Effector memory CD4-positive, alpha-beta T cell (primary cell): ENCODE results near the gene FAM89B.
A peak's percentile ranks its signal among the peaks of the same experiment; 100 is the strongest.

Experiments
- DNase-seq, 3 donors: peaks; one replicate each; pipeline ENCODE4 v3.0.0-alpha.2; 2020
- H3K27ac ChIP-seq: 2 replicates; pipeline ENCODE4 v1.7.0; 2013; ENCODE audit warnings: mild to moderate bottlenecking, low read length, moderate library complexity; ENCODE audit not compliant: insufficient read depth, poor library complexity, severe bottlenecking
- H3K27me3 ChIP-seq: replicated peaks from 2 replicates; pipeline ENCODE4 v1.7.0; 2013; ENCODE audit warnings: mild to moderate bottlenecking, low read length; ENCODE audit not compliant: insufficient read depth, control insufficient read depth, poor library complexity, severe bottlenecking
- H3K36me3 ChIP-seq: 2 replicates; pipeline ENCODE4 v1.7.0; 2013; ENCODE audit warnings: mild to moderate bottlenecking, low read length, moderate library complexity; ENCODE audit not compliant: control insufficient read depth, insufficient read depth
- H3K4me1 ChIP-seq: 2 replicates; pipeline ENCODE4 v1.7.0; 2013; ENCODE audit warnings: low read length, mild to moderate bottlenecking; ENCODE audit not compliant: control insufficient read depth, insufficient read depth, poor library complexity, severe bottlenecking
- H3K4me3 ChIP-seq: 2 replicates; pipeline ENCODE4 v1.7.0; 2013; ENCODE audit warnings: low read length, low read depth, mild to moderate bottlenecking; ENCODE audit not compliant: insufficient read depth, poor library complexity, severe bottlenecking
- H3K9me3 ChIP-seq: 2 replicates; pipeline ENCODE4 v1.7.0; 2013; ENCODE audit warnings: mild to moderate bottlenecking, low read length, moderate library complexity; ENCODE audit not compliant: control insufficient read depth

Gene FAM89B

DNA sequence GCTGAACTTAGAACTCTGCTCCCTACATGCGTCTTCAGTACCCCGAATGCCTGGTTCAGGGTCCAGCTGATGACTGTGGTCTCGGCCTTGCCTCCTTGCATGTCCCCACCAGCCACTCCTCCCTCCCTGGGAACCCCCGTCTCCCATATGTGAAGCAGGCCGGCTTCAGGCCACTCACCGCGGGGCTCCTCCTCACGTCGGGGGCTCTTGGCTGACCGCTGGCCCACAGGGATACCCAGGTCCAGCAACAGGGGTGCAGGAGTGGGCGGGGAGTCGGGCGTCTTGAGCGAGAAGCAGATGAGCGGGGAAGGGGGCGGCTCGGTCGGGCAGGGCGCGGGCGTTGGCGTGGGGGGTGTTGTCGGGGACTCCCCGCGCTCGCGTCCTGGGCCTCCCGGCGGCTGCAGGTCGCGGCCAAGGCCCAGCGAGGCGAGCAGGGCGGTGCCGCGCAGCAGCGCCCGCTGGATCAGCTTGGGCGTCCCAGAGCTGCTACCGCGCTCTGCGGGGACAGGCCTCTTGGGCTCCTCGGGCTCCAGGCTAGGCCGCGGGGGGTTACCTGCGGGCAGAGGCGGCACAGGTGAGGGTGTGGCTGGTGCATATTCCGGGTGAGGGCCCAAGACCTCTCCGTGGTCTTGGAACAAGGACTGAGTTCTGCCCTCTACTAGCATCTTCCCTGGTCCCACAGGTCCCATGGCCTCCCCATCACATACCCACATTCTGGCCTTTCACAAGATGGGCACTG, 27.0 kb downstream of the FAM89B start:
- no peak overlapping the region for H3K4me3 ChIP-seq
- no peak for DNase-seq

DNA sequence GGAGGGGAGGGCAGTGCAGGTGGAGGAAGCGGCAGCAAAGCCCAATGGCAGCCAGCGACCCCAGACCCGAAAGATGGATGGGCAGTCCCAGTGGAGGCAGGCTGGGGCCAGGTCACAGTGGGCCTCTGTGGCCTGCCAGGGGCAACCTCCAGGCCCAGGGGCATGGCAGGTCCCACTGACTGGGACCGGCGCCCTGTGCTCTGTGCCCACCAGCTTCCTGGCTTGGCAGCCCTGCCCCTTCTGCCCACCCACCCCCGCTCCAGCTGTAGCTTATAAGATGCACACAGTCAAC, 27.6 kb downstream of the FAM89B start:
- Histone ChIP-seq H3K36me3 (peaks cover 41% of the 10 kb centered on the region), H3K27ac (no peak overlapping the region)

More for the DNA sequence above, 27.0 kb downstream of the FAM89B start:
- Histone ChIP-seq H3K9me3 (no peaks in the 10 kb centered on the region), H3K4me1 (peaks cover 13% of the 10 kb centered on the region), H3K27ac (no peak overlapping the region), H3K36me3 (peaks cover 37% of the 10 kb centered on the region), H3K27me3 (no peaks in the 10 kb centered on the region)

DNA sequence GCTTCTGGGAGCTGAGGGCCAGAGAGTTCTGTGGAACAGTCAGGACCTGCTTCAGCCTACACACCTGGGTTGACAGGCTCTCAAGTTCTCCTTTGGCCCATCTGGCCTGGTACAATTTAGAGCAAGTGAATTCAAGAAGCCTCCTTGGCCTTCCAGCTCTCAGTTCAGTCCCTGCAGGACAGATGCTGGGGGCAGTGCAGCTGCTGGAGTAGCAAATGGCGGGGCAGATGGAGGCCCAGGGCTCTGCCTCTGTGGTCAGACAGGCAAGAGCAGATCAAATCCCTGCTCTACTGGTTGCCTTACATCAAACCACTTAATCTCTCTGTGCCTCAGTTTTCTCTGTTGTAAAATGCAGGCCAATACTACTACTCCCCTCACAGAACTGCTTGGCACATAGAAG, 31.9 kb downstream of the FAM89B start:
- no peaks in the 10 kb centered on the region for H3K27me3 ChIP-seq
- no peaks in the 10 kb centered on the region for H3K9me3 ChIP-seq
- no peak overlapping the region for H3K4me3 ChIP-seq
- H3K4me1 ChIP-seq, result no peaks in the 10 kb centered on the region
- no peak for DNase-seq
- H3K36me3 ChIP-seq, result peaks cover 63% of the 10 kb centered on the region
- no peak overlapping the region for H3K27ac ChIP-seq

More for the DNA sequence above, 27.6 kb downstream of the FAM89B start:
- Histone ChIP-seq H3K27me3 (no peaks in the 10 kb centered on the region), H3K4me1 (peaks cover 12% of the 10 kb centered on the region), H3K9me3 (no peaks in the 10 kb centered on the region), H3K4me3 (no peak overlapping the region)
- DNase-seq, result no peak

DNA sequence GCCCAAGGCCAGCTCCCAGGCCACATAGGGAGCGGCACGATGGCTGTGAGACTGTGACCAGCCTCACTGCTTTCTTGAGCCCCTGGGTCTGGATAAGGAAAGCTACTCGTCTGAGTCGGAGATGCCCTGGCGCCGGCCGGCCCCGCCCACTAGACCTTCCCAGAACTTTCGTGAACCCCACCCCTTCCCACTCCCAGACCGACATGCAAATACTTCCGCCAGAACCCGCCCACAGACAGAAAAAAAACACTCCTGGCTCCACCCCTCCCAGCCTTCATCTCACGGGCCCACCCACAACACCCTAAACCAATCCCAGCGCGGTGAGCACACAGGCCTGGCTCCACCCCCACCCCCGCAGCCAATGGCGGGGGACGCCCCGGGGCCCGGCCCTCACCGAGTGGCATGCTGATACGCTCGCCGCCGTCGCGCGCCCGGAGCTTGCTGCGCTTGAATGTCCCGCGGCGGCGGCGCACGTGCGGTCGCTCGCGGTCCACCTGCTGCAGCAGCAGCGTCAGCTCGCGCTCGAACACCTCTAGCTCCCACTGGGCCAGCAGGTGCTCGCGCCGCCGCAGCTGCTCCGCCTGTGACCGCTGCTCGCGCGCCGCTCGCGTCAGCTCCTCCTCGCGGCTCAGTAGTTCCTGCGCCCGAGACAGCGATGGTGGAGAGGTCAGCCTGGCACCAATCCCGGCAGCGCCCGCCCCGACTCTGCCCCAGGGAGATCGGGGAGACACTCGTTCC, 34.7 kb downstream of the FAM89B start:
- no peak overlapping the region for H3K4me3 ChIP-seq

GRCh38 chr11:65607614-65608426, 35.5 kb downstream of the FAM89B start:
- no peaks in the 10 kb centered on the region for H3K9me3 ChIP-seq
- DNase-seq, result no peak
- H3K4me3 ChIP-seq, result no peak overlapping the region
- H3K27me3 ChIP-seq, result no peaks in the 10 kb centered on the region
- H3K27ac ChIP-seq, result no peak overlapping the region
- peaks cover 25% of the 10 kb centered on the region for H3K4me1 ChIP-seq
- peaks cover 65% of the 10 kb centered on the region for H3K36me3 ChIP-seq

More for the DNA sequence above, 34.7 kb downstream of the FAM89B start:
- H3K9me3 ChIP-seq, result no peaks in the 10 kb centered on the region
- H3K36me3 ChIP-seq, result peaks cover 65% of the 10 kb centered on the region
- H3K27me3 ChIP-seq, result no peaks in the 10 kb centered on the region
- H3K4me1 ChIP-seq, result peaks cover 17% of the 10 kb centered on the region
- H3K27ac ChIP-seq, result no peak overlapping the region
- DNase-seq, result no peak

DNA sequence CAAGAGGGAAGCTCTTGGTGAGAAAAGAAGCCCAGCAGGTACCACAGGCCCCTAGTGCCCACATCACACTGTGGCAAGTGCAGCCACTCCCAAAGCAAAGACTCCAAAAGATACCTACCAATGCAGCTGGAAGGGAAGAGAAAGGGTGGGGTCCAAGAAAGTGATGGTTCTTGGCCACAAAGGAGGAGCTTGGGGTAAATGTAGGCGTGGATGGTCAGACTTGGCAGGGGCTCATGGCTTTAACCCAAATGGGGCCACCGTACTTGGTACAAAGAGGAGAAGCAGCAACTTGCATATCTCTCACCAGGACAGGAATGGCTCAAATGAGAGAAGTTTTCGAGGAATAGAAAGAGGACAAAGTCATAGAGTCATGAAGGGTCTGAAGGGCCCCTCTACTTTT, 36.9 kb downstream of the FAM89B start:
- Histone ChIP-seq H3K4me1 (peaks cover 36% of the 10 kb centered on the region), H3K9me3 (no peaks in the 10 kb centered on the region), H3K4me3 (no peak overlapping the region), H3K36me3 (peaks cover 51% of the 10 kb centered on the region), H3K27me3 (no peaks in the 10 kb centered on the region), H3K27ac (no peak overlapping the region)
- no peak for DNase-seq

DNA sequence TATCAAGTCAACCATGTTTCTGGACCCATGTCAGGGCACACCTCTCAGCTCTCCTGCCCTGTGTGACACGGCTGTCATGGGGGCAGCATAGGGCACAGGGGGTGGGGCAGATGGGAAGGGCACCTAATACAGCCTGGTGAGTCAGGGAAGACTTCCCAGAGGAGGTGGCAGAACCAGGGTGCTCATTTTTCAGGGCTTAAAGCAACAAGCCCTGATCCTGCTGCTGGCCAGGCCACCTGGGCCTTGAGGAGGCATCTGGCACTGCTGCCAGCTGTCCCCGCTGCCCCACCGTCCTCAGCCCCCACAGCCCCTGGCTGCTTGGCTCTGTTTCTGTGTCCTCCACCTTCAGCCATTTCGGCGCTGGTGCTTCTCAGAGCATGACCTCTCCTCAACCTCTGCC, 37.3 kb downstream of the FAM89B start:
- peaks cover 36% of the 10 kb centered on the region for H3K4me1 ChIP-seq
- peaks cover 47% of the 10 kb centered on the region for H3K36me3 ChIP-seq

DNA sequence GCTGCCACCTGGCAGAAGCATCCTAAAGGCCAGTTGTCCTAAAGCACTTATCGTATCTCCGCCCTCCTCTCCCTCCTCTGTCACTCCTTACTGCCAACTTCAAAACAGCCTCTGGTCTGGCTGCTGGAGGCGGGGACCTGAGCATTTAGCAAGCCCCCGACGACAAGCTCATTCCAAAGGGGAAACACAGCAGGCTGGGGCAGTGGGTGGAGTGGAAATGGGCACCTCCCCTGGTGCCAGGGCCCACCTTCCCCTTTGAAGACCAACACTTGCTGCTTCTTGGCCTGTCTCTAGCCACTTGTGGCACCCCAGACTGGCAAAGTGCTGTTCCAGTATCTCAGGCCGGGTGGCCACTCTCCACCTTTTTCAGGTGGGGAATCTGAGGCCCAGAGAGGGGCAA, 38.1 kb downstream of the FAM89B start:
- Histone ChIP-seq H3K4me1 (peaks cover 36% of the 10 kb centered on the region), H3K27ac (peak overlapping the region; percentile 96), H3K9me3 (no peaks in the 10 kb centered on the region), H3K4me3 (no peak overlapping the region), H3K27me3 (no peaks in the 10 kb centered on the region), H3K36me3 (peaks cover 40% of the 10 kb centered on the region)
- DNase-seq, result no peak

More for the DNA sequence above, 37.3 kb downstream of the FAM89B start:
- Histone ChIP-seq H3K27ac (no peak overlapping the region), H3K27me3 (no peaks in the 10 kb centered on the region), H3K4me3 (no peak overlapping the region), H3K9me3 (no peaks in the 10 kb centered on the region)
- no peak for DNase-seq

- Histone ChIP-seq H3K4me1 (peaks cover 36% of the 10 kb centered on the region), H3K27ac (peak overlapping the region; percentile 96)
- DNase-seq, result no peak
Observed at GRCh38 chr11:65611028-65611757, 38.9 kb downstream of the FAM89B start.

More at GRCh38 chr11:65611028-65611757, 38.9 kb downstream of the FAM89B start:
- H3K4me3 ChIP-seq, result peak overlapping the region; percentile 31
- H3K9me3 ChIP-seq, result no peaks in the 10 kb centered on the region
- H3K27me3 ChIP-seq, result no peaks in the 10 kb centered on the region
- peaks cover 33% of the 10 kb centered on the region for H3K36me3 ChIP-seq
